SK-N-SH treated with all-trans-retinoic acid at 6 μM for 48 hours (cell line): Measurements from ENCODE around the gene SLC2A6.

ENCODE experiments used
- CREB5 ChIP-seq: fragments of 250-450 bp; sonication (Bioruptor Pico); IDR thresholded peaks from 2 replicates; pipeline ENCODE4 v1.5.1; 2020; ENCODE audit warnings: low read depth, mild to moderate bottlenecking, moderate library complexity
- OSR1 ChIP-seq: fragments of 250-450 bp; sonication (Bioruptor Pico); IDR thresholded peaks from 2 replicates; pipeline ENCODE4 v1.8.0; 2022; ENCODE audit warnings: moderate library complexity, mild to moderate bottlenecking, inconsistent platforms
- PATZ1 ChIP-seq: fragments of 250-450 bp; sonication (Bioruptor Pico); IDR thresholded peaks from 2 replicates; pipeline ENCODE4 v1.8.0; 2020; ENCODE audit warnings: mild to moderate bottlenecking, moderate library complexity, borderline replicate concordance
- ZFP3 ChIP-seq: fragments of 250-450 bp; sonication (Bioruptor Pico); IDR thresholded peaks from 2 replicates; pipeline ENCODE4 v1.5.0; 2020; ENCODE audit warnings: mild to moderate bottlenecking, moderate library complexity

GRCh38 chr9:133524146-133524545 lies 45.2 kb upstream of the SLC2A6 start:
- no peak for TF ChIP-seq CREB5 (CRISPR knock-in tag)
- TF ChIP-seq PATZ1 (CRISPR knock-in tag) = no peak
- no peak for TF ChIP-seq OSR1 (CRISPR knock-in tag)
- no peak for TF ChIP-seq ZFP3 (CRISPR knock-in tag)
